Neural progenitor cell (in vitro differentiated cells): ENCODE measurements around the gene TEPSIN. TPM values are rescaled to one million over a fixed set of nuclear protein-coding genes. Genes with fewer than 3 reads are reported as not detected.

ENCODE experiments used
- DNase-seq: peaks from one replicate; pipeline ENCODE4 v3.0.0-alpha.2; 2016; ENCODE audit warnings: low spot score
- H2AFZ ChIP-seq: fragments of 200-600 bp; sonication (generic); replicated peaks from 2 replicates; pipeline ENCODE4 v1.6.1; 2016; ENCODE audit warnings: antibody characterized with exemption
- H3F3A ChIP-seq: fragments of 200-600 bp; sonication (generic); 2 replicates; pipeline ENCODE4 v1.6.1; 2016; ENCODE audit warnings: antibody characterized with exemption, low read depth
- H3K27ac ChIP-seq: fragments of 200-600 bp; sonication (generic); 2 replicates; pipeline ENCODE4 v1.5.1; 2016; ENCODE audit warnings: mild to moderate bottlenecking
- H3K27me3 ChIP-seq: fragments of 200-600 bp; sonication (generic); 2 replicates; pipeline ENCODE4 v1.6.1; 2016; ENCODE audit warnings: mild to moderate bottlenecking, moderate library complexity
- H3K36me3 ChIP-seq: fragments of 200-600 bp; sonication (generic); 2 replicates; pipeline ENCODE4 v1.5.1; 2016
- H3K4me1 ChIP-seq: fragments of 200-600 bp; sonication (generic); 2 replicates; pipeline ENCODE4 v1.6.1; 2016; ENCODE audit warnings: mixed run types
- H3K4me2 ChIP-seq: fragments of 200-600 bp; sonication (generic); 2 replicates; pipeline ENCODE4 v1.6.1; 2016
- H3K4me3 ChIP-seq: fragments of 200-600 bp; sonication (generic); 2 replicates; pipeline ENCODE4 v1.5.1; 2016
- H3K79me2 ChIP-seq: fragments of 200-600 bp; sonication (generic); 2 replicates; pipeline ENCODE4 v1.6.1; 2016; ENCODE audit warnings: low read depth
- H3K9ac ChIP-seq: fragments of 200-600 bp; sonication (generic); 2 replicates; pipeline ENCODE4 v1.6.1; 2016
- H3K9me3 ChIP-seq: fragments of 200-600 bp; sonication (generic); 2 replicates; pipeline ENCODE4 v1.5.1; 2016; ENCODE audit warnings: low read depth
- H4K20me1 ChIP-seq: fragments of 200-600 bp; sonication (generic); 2 replicates; pipeline ENCODE4 v1.6.1; 2016; ENCODE audit warnings: low read depth
- H3K27ac Mint-ChIP-seq: 3 replicates; pipeline ENCODE4 v1.8.0; 2021; ENCODE audit warnings: mixed read lengths
- H3K27me3 Mint-ChIP-seq: 2 replicates; pipeline ENCODE4 v1.8.0; 2022; ENCODE audit warnings: low read depth, mild to moderate bottlenecking, inconsistent platforms, moderate library complexity, mixed read lengths; ENCODE audit not compliant: insufficient read depth
- H3K36me3 Mint-ChIP-seq: 3 replicates; pipeline ENCODE4 v1.8.0; 2021; ENCODE audit warnings: mixed read lengths
- H3K4me1 Mint-ChIP-seq: 3 replicates; pipeline ENCODE4 v1.8.0; 2021; ENCODE audit warnings: mixed read lengths
- H3K4me3 Mint-ChIP-seq: 3 replicates; pipeline ENCODE4 v1.8.0; 2021; ENCODE audit warnings: mild to moderate bottlenecking, moderate library complexity, mixed read lengths
- H3K9me3 Mint-ChIP-seq: 3 replicates; pipeline ENCODE4 v1.8.0; 2020; ENCODE audit warnings: mixed read lengths
- CTCF ChIP-seq: fragments of 200-600 bp; sonication (generic); IDR thresholded peaks from 2 replicates; pipeline ENCODE4 v1.5.1; 2017; ENCODE audit warnings: antibody characterized with exemption, mild to moderate bottlenecking
- EZH2 ChIP-seq: fragments of 200-600 bp; sonication (generic); IDR thresholded peaks from 2 replicates; pipeline ENCODE4 v1.6.1; 2017; ENCODE audit warnings: antibody characterized with exemption, mild to moderate bottlenecking, moderate library complexity
- EZH2phosphoT487 ChIP-seq: fragments of 200-600 bp; sonication (generic); IDR thresholded peaks from 2 replicates; pipeline ENCODE4 v1.6.1; 2017; ENCODE audit warnings: antibody characterized with exemption
- total RNA-seq: library from RNA; depleted of rRNA; stranded (reverse); fragments of >200 nt; gene quantifications from 2 replicates; pipeline ENCODE4 v1.2.3, GENCODE V29; 2015; ENCODE audit warnings: low replicate concordance

Gene TEPSIN
- total RNA-seq, 1 donor from 2014 or later, result 20.6 TPM

GRCh38 chr17:81238490-81238814, 403 bp downstream of the TEPSIN start:
- peaks cover 22% of the 10 kb centered on the region for H3F3A ChIP-seq
- peaks cover 27% of the 10 kb centered on the region for H3K79me2 ChIP-seq
- H3K4me1 ChIP-seq, result peaks cover 5% of the 10 kb centered on the region
- DNase-seq, result no peak
- H3K4me3 ChIP-seq, result peak overlapping the region; percentile 81
- no peaks in the 10 kb centered on the region for H3K27me3 ChIP-seq
- H3K27ac ChIP-seq, result no peak overlapping the region
- H3K36me3 Mint-ChIP-seq, result peaks cover 1% of the 10 kb centered on the region
- peaks cover 20% of the 10 kb centered on the region for H4K20me1 ChIP-seq
- H3K9ac ChIP-seq, result peak overlapping the region; percentile 77
- H3K4me3 Mint-ChIP-seq, result peak overlapping the region; percentile 98
- peak overlapping the region; percentile 86 for H3K4me2 ChIP-seq
- no peaks in the 10 kb centered on the region for H3K36me3 ChIP-seq
- peaks cover 24% of the 10 kb centered on the region for H3K4me1 Mint-ChIP-seq
- H3K9me3 ChIP-seq, result no peaks in the 10 kb centered on the region
- TF ChIP-seq CTCF (no peak), EZH2phosphoT487 (no peak), EZH2 (no peak)
- H3K9me3 Mint-ChIP-seq, result no peaks in the 10 kb centered on the region
- H3K27me3 Mint-ChIP-seq, result peaks cover 9% of the 10 kb centered on the region
- H3K27ac Mint-ChIP-seq, result no peak overlapping the region
- H2AFZ ChIP-seq, result peak overlapping the region; percentile 3

GRCh38 chr17:81237591-81238489, 1.0 kb downstream of the TEPSIN start:
- H3K27ac ChIP-seq, result no peak overlapping the region
- no peak overlapping the region for H3K27ac Mint-ChIP-seq
- peaks cover 17% of the 10 kb centered on the region for H3F3A ChIP-seq
- no peak overlapping the region for H2AFZ ChIP-seq
- H4K20me1 ChIP-seq, result peaks cover 18% of the 10 kb centered on the region
- peak overlapping the region; percentile 81 for H3K4me3 ChIP-seq
- H3K9ac ChIP-seq, result peak overlapping the region; percentile 77
- H3K27me3 Mint-ChIP-seq, result peaks cover 9% of the 10 kb centered on the region
- no peak for DNase-seq
- peaks cover 1% of the 10 kb centered on the region for H3K36me3 Mint-ChIP-seq
- no peaks in the 10 kb centered on the region for H3K9me3 Mint-ChIP-seq
- H3K4me2 ChIP-seq, result peak overlapping the region; percentile 86
- H3K9me3 ChIP-seq, result no peaks in the 10 kb centered on the region
- H3K4me1 ChIP-seq, result peaks cover 5% of the 10 kb centered on the region
- H3K4me3 Mint-ChIP-seq, result peak overlapping the region; percentile 98
- H3K4me1 Mint-ChIP-seq, result peaks cover 24% of the 10 kb centered on the region
- peaks cover 27% of the 10 kb centered on the region for H3K79me2 ChIP-seq
- H3K36me3 ChIP-seq, result no peaks in the 10 kb centered on the region
- H3K27me3 ChIP-seq, result no peaks in the 10 kb centered on the region
- TF ChIP-seq EZH2phosphoT487, result no peak
- no peak for TF ChIP-seq CTCF
- no peak for TF ChIP-seq EZH2

GRCh38 chr17:81236784-81237183, 2.1 kb downstream of the TEPSIN start:
- Mint-ChIP-seq H3K36me3 (peaks cover 1% of the 10 kb centered on the region), H3K4me3 (peak overlapping the region; percentile 98), H3K27ac (no peak overlapping the region), H3K9me3 (no peaks in the 10 kb centered on the region), H3K4me1 (peaks cover 21% of the 10 kb centered on the region), H3K27me3 (peaks cover 7% of the 10 kb centered on the region)
- Histone ChIP-seq H3K4me1 (peaks cover 5% of the 10 kb centered on the region), H3K27me3 (no peaks in the 10 kb centered on the region), H3K4me3 (no peak overlapping the region), H3F3A (peaks cover 9% of the 10 kb centered on the region), H3K4me2 (no peak overlapping the region), H4K20me1 (peaks cover 11% of the 10 kb centered on the region), H3K36me3 (no peaks in the 10 kb centered on the region), H3K9me3 (no peaks in the 10 kb centered on the region), H2AFZ (no peak overlapping the region), H3K9ac (no peak overlapping the region), H3K79me2 (peaks cover 27% of the 10 kb centered on the region), H3K27ac (no peak overlapping the region)
- TF ChIP-seq EZH2, result no peak
- no peak for TF ChIP-seq EZH2phosphoT487
- TF ChIP-seq CTCF, result no peak
- no peak for DNase-seq
